Measurements from ENCODE around the gene ENSA. TPM values are rescaled to one million over a fixed set of nuclear protein-coding genes. Genes with fewer than 3 reads are reported as not detected.
A peak's percentile ranks its signal among the peaks of the same experiment; 100 is the strongest.

ENSA gene
- total RNA-seq, 1 experiment from 2014 or later, result 212 TPM

GRCh38 chr1:150577557-150578271 is 51.7 kb downstream of the ENSA start:
- Mint-ChIP-seq H3K27ac (peak overlapping the region; percentile 99), H3K27me3 (ENCODE audit: low read depth) (peaks cover 3% of the 10 kb centered on the region; the same call in 1 of the 2 replicates), H3K4me1 (peaks cover 50 to 60% of the 10 kb centered on the region in 2 experiments), H3K36me3 (ENCODE audit: insufficient read depth in 1 of 3, low read depth in 3 of 3) (peaks cover 59 to 62% (median 61%) of the 10 kb centered on the region in 3 experiments), H3K4me3 (peak overlapping the region; percentile 96 to 97), H3K9me3 (peaks cover 6 to 15% of the 10 kb centered on the region in 2 experiments; a peak in 4 of 5 replicates)
- H4K8ac ChIP-seq (replicated peaks; ENCODE audit: insufficient read length, low read depth, low read length), result no peak overlapping the region
- H3K23ac ChIP-seq (ENCODE audit: insufficient read length, low read depth, low read length), result no peak overlapping the region
- H2BK5ac ChIP-seq (ENCODE audit: insufficient read length, low read length), result peak overlapping the region; percentile 64
- TF ChIP-seq, protein P1, sequence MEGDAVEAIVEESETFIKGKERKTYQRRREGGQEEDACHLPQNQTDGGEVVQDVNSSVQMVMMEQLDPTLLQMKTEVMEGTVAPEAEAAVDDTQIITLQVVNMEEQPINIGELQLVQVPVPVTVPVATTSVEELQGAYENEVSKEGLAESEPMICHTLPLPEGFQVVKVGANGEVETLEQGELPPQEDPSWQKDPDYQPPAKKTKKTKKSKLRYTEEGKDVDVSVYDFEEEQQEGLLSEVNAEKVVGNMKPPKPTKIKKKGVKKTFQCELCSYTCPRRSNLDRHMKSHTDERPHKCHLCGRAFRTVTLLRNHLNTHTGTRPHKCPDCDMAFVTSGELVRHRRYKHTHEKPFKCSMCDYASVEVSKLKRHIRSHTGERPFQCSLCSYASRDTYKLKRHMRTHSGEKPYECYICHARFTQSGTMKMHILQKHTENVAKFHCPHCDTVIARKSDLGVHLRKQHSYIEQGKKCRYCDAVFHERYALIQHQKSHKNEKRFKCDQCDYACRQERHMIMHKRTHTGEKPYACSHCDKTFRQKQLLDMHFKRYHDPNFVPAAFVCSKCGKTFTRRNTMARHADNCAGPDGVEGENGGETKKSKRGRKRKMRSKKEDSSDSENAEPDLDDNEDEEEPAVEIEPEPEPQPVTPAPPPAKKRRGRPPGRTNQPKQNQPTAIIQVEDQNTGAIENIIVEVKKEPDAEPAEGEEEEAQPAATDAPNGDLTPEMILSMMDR (conservative IDR thresholded peaks at IDR 0.05), result no peak
- no peak overlapping the region for H2BK12ac ChIP-seq (ENCODE audit: insufficient read length, low read depth, low read length)
- no peak for DNase-seq
- H3K27ac ChIP-seq (ENCODE audit: insufficient read length, low read depth, low read length), result peak overlapping the region; percentile 89
- WGBS (ENCODE audit: extremely low coverage, insufficient read length, low lambda C conversion rate), result no CpG with 5 or more reads among the region's 11 CpGs
- peak overlapping the region; percentile 99; the same call in 1 of the 2 replicates for H3K14ac ChIP-seq (ENCODE audit: insufficient read depth, low read length)
- no peaks in the 10 kb centered on the region for H3K79me1 ChIP-seq (ENCODE audit: insufficient read depth, low read depth, low read length, poor library complexity, severe bottlenecking)
- H3T11ph ChIP-seq (ENCODE audit: low read length), result no peak overlapping the region
- no peak overlapping the region; the same call in 1 of the 2 replicates for H3K4ac ChIP-seq (ENCODE audit: low read depth, low read length)
- no peak overlapping the region for H2AFZ ChIP-seq (ENCODE audit: low read length)
- no peak overlapping the region for H2BK15ac ChIP-seq (ENCODE audit: low read depth, low read length)
- H3K9me3 ChIP-seq (ENCODE audit: control insufficient read depth, low read depth, low read length), result no peaks in the 10 kb centered on the region
- H3K18ac ChIP-seq (ENCODE audit: insufficient read length, low read depth, low read length), result peak overlapping the region; percentile 98
- H3K79me2 ChIP-seq (ENCODE audit: insufficient read depth, low read length), result peaks cover 35% of the 10 kb centered on the region
- no peak overlapping the region for H4K5ac ChIP-seq (ENCODE audit: insufficient read length, low read depth, low read length)
- H3K56ac ChIP-seq (ENCODE audit: insufficient read length, low read depth, low read length), result peak overlapping the region; percentile 44
- H3K27me3 ChIP-seq (ENCODE audit: insufficient read depth, low read length), result no peaks in the 10 kb centered on the region
- H3K4me2 ChIP-seq (ENCODE audit: insufficient read depth, insufficient read length, low read length), result peak overlapping the region; percentile 98
- H2BK20ac ChIP-seq (ENCODE audit: low read depth, low read length, poor library complexity, severe bottlenecking), result no peak overlapping the region
- H3K23me2 ChIP-seq (ENCODE audit: insufficient read length, low read depth, low read length, poor library complexity, severe bottlenecking), result peaks cover 7% of the 10 kb centered on the region
- no peaks in the 10 kb centered on the region for H4K20me1 ChIP-seq (ENCODE audit: control insufficient read depth, insufficient read depth, insufficient read length)
- peaks cover 4% of the 10 kb centered on the region for H3K4me1 ChIP-seq (ENCODE audit: insufficient read depth, low read length)
- H3K9ac ChIP-seq (ENCODE audit: extremely low read depth, insufficient read length, low read length), result peak overlapping the region; percentile 98
- no peak overlapping the region for H4K91ac ChIP-seq (ENCODE audit: insufficient read length, low read depth, low read length)
- H2BK120ac ChIP-seq (ENCODE audit: low read depth, low read length, poor library complexity, severe bottlenecking), result no peak overlapping the region
- H2AK5ac ChIP-seq (ENCODE audit: insufficient read length, low read length), result no peak overlapping the region
